ENCODE measurements around the gene DACH1.

DNA sequence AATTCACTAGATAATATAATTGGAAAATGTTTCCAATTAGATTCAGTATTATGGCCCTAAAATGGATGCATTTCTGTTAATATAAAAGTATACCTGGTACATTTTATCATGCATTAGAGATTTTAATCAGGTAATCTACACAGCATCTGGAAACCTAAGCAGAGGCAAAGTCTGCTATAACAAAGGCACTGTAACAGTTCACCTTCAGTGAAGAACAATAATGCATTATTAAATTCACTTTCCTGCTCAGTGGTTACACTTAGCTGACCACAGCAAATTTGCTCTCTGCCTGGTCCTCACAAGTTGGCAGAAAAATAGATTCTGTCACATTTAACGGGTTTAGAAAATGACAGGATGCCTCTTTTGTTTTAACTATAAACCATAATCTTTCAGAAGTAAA, 326.9 kb downstream of the DACH1 start:
- TF ChIP-seq, protein P1, sequence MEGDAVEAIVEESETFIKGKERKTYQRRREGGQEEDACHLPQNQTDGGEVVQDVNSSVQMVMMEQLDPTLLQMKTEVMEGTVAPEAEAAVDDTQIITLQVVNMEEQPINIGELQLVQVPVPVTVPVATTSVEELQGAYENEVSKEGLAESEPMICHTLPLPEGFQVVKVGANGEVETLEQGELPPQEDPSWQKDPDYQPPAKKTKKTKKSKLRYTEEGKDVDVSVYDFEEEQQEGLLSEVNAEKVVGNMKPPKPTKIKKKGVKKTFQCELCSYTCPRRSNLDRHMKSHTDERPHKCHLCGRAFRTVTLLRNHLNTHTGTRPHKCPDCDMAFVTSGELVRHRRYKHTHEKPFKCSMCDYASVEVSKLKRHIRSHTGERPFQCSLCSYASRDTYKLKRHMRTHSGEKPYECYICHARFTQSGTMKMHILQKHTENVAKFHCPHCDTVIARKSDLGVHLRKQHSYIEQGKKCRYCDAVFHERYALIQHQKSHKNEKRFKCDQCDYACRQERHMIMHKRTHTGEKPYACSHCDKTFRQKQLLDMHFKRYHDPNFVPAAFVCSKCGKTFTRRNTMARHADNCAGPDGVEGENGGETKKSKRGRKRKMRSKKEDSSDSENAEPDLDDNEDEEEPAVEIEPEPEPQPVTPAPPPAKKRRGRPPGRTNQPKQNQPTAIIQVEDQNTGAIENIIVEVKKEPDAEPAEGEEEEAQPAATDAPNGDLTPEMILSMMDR (conservative IDR thresholded peaks at IDR 0.05; ENCODE audit: low read depth, low read length): no peak
- TF ChIP-seq EZH2 (IDR thresholded peaks at IDR 0.05; ENCODE audit: borderline replicate concordance, low read depth, low read length, poor library complexity, severe bottlenecking): no peak
